Measurements from ENCODE around the gene SPAG7. TPM values are rescaled to one million over a fixed set of nuclear protein-coding genes. Genes with fewer than 3 reads are reported as not detected.

Gene SPAG7
- total RNA-seq, 4 donors from 2014 or later: 34.5 to 48.8 (median 39.5) TPM

GRCh38 chr17:4942760-4943508 is 24.7 kb downstream of the SPAG7 start:
- Histone ChIP-seq H3K27me3 (no peaks in the 10 kb centered on the region), H3K27ac (peak overlapping the region in 2 of 4 donors; percentile 12 to 100), H3K4me3 (no peak overlapping the region), H3K36me3 (peaks cover 9 to 66% (median 17%) of the 10 kb centered on the region in 3 donors), H3K4me1 (peaks cover 57 to 88% (median 58%) of the 10 kb centered on the region in 3 donors), H3K9me3 (no peaks in the 10 kb centered on the region)
- TF ChIP-seq CTCF (IDR thresholded peaks at IDR 0.05) (no peak), POLR2A (IDR thresholded peaks at IDR 0.05) (no peak)
- 64 to 73% methylated on average over 8 to 12 of the region's 13 CpGs for WGBS, 2 donors
- intact Hi-C loops (cut with DNase I): no loop called here
- DNase-seq: no peak

GRCh38 chr17:4941319-4941610 is 26.4 kb downstream of the SPAG7 start:
- Histone ChIP-seq H3K4me3 (peak overlapping the region; percentile 64 to 75 (median 72)), H3K9me3 (no peaks in the 10 kb centered on the region), H3K27ac (peak overlapping the region; percentile 89 to 97 (median 94)), H3K36me3 (peaks cover 17 to 71% (median 23%) of the 10 kb centered on the region in 3 donors), H3K27me3 (no peaks in the 10 kb centered on the region), H3K4me1 (peaks cover 51 to 80% (median 52%) of the 10 kb centered on the region in 3 donors)
- intact Hi-C loops (cut with DNase I): no loop called here
- TF ChIP-seq POLR2A (IDR thresholded peaks at IDR 0.05) (no peak), CTCF (IDR thresholded peaks at IDR 0.05) (no peak)
- 30 to 37% methylated on average over 4 of the region's 4 CpGs for WGBS, 2 donors
- no peak for DNase-seq

- no peak for DNase-seq
- H3K9me3 ChIP-seq: no peaks in the 10 kb centered on the region
- peak overlapping the region; percentile 89 to 97 (median 94) for H3K27ac ChIP-seq
- peak overlapping the region; percentile 64 to 75 (median 72) for H3K4me3 ChIP-seq
- H3K36me3 ChIP-seq: peaks cover 18 to 71% (median 23%) of the 10 kb centered on the region in 3 donors
- TF ChIP-seq CTCF (IDR thresholded peaks at IDR 0.05) (no peak), POLR2A (IDR thresholded peaks at IDR 0.05) (no peak)
- H3K4me1 ChIP-seq: peaks cover 46 to 75% (median 48%) of the 10 kb centered on the region in 3 donors
- intact Hi-C loops (cut with DNase I): no loop called here
- no peaks in the 10 kb centered on the region for H3K27me3 ChIP-seq
- 0 to 2% methylated on average over 9 to 15 of the region's 29 CpGs for whole genome bisulfite sequencing, 2 donors
Measured at GRCh38 chr17:4940555-4941318, 26.9 kb downstream of the SPAG7 start.

GRCh38 chr17:4939796-4940554 is 27.6 kb downstream of the SPAG7 start, which contains the start of the genes RNF167 and SLC25A11:
RNF167 (plus strand) TSS chr17:4940268; CDS start chr17:4940910, 642 bp downstream.
SLC25A11 (minus strand) TSS chr17:4940046; CDS start chr17:4939910, 136 bp downstream.
- peak within 1 kb of the TSS; percentile 64 to 75 (median 72) for H3K4me3 ChIP-seq
- peak; percentile 89 for DNase-seq
- no peaks in the 10 kb centered on the region for H3K27me3 ChIP-seq
- no peaks in the 10 kb centered on the region for H3K9me3 ChIP-seq
- peak within 1 kb of the TSS; percentile 89 to 97 (median 94) for H3K27ac ChIP-seq
- intact Hi-C loops (cut with DNase I): no loop called here
- peaks cover 38 to 67% (median 40%) of the 10 kb centered on the region in 3 donors for H3K4me1 ChIP-seq
- peaks cover 18 to 67% (median 23%) of the 10 kb centered on the region in 3 donors for H3K36me3 ChIP-seq
- WGBS, 2 donors: 0% methylated on average over 31 to 41 of the region's 72 CpGs
- TF ChIP-seq CTCF (IDR thresholded peaks at IDR 0.05) (no peak), POLR2A (IDR thresholded peaks at IDR 0.05) (peak in 3 of 4 donors; percentile 34 to 70 (median 55))
